Activated naive CD4-positive, alpha-beta T cell treated with anti-CD3 and anti-CD28 coated beads, Interleukin-2, amount 50 U/mL, for 72 hours (primary cell): ENCODE results near the gene ARMH1. TPM values are rescaled to one million over a fixed set of nuclear protein-coding genes. Genes with fewer than 3 reads are reported as not detected.
A peak's percentile ranks its signal among the peaks of the same experiment; 100 is the strongest.
"Not testable (repeated sequence)": the region's sequence is repeated elsewhere in the genome, so short reads cannot be mapped to it uniquely, and the experiment has no call there.

ENCODE experiments used
- ATAC-seq, 2 donors: fragments of 150-1000 bp; cut with Tn5 transposase; 2 replicates each; pipeline ENCODE4 v1.10.0; 2021; ENCODE audit warnings: mild to moderate bottlenecking in 2 of 2, moderate library complexity in 2 of 2
- DNase-seq, 2 donors: peaks; one replicate each; pipeline ENCODE4 v3.0.0; 2021 to 2022; ENCODE audit warnings: low spot score in 2 of 2
- H3K27ac Mint-ChIP-seq, 2 donors: one replicate each; pipeline ENCODE4 v1.8.0; 2022; ENCODE audit warnings: mild to moderate bottlenecking in 2 of 2, mixed read lengths in 2 of 2
- H3K36me3 Mint-ChIP-seq, 2 donors: one replicate each; pipeline ENCODE4 v1.8.0; 2022; ENCODE audit warnings: mixed read lengths in 2 of 2
- H3K9me3 Mint-ChIP-seq, 2 donors: one replicate each; pipeline ENCODE4 v1.8.0; 2022; ENCODE audit warnings: mixed read lengths in 2 of 2
- total RNA-seq, 2 donors: library from RNA; stranded (reverse); gene quantifications; one replicate each; pipeline ENCODE4 v1.2.3, GENCODE V29; 2022

Gene ARMH1
- total RNA-seq, 2 donors from 2014 or later, result 102 to 155 TPM

- peak; percentile 82 to 83 for ATAC-seq
- Mint-ChIP-seq H3K27ac (peak overlapping the region; percentile 97 to 100), H3K9me3 (no peaks in the 10 kb centered on the region), H3K36me3 (peaks cover 10 to 11% of the 10 kb centered on the region in 2 donors)
- peak; percentile 69 to 83 for DNase-seq
These were observed 47.2 kb downstream of the ARMH1 start for GRCh38 chr1:44721485-44722361.

GRCh38 chr1:44723064-44723463 is 48.5 kb downstream of the ARMH1 start:
- DNase-seq, result peak in 1 of 2 donors; percentile 47
- H3K9me3 Mint-ChIP-seq, result no peaks in the 10 kb centered on the region
- peaks cover 10 to 11% of the 10 kb centered on the region in 2 donors for H3K36me3 Mint-ChIP-seq
- peak in 1 of 2 donors; percentile 20 for ATAC-seq
- peak overlapping the region; percentile 97 to 100 for H3K27ac Mint-ChIP-seq

GRCh38 chr1:44723496-44724295 is 49.2 kb downstream of the ARMH1 start:
- DNase-seq (peak in 1 of 2 donors; percentile 48), ATAC-seq (peak in 1 of 2 donors; percentile 17)
- H3K36me3 Mint-ChIP-seq, result peaks cover 10 to 11% of the 10 kb centered on the region in 2 donors
- peak overlapping the region; percentile 97 to 100 for H3K27ac Mint-ChIP-seq
- no peaks in the 10 kb centered on the region for H3K9me3 Mint-ChIP-seq

- DNase-seq, result no peak
- Mint-ChIP-seq H3K9me3 (no peaks in the 10 kb centered on the region), H3K27ac (peak overlapping the region; percentile 97 to 100), H3K36me3 (peaks cover 10 to 11% of the 10 kb centered on the region in 2 donors)
- ATAC-seq, result no peak
These were observed 49.9 kb downstream of the ARMH1 start for GRCh38 chr1:44724296-44724954.

- Mint-ChIP-seq H3K9me3 (no peaks in the 10 kb centered on the region), H3K36me3 (peaks cover 10 to 11% of the 10 kb centered on the region in 2 donors), H3K27ac (peak overlapping the region; percentile 64 to 84)
- no peak for DNase-seq
- no peak for ATAC-seq
These were observed 50.6 kb downstream of the ARMH1 start for GRCh38 chr1:44724955-44725698.

GRCh38 chr1:44730741-44731512 is 56.4 kb downstream of the ARMH1 start, which contains the start of gene RNU5D-1:
Gene RNU5D-1, minus strand, starts transcription at chr1:44731170.
- H3K36me3 Mint-ChIP-seq, result no peaks in the 10 kb centered on the region

GRCh38 chr1:44733365-44733764 is 58.9 kb downstream of the ARMH1 start:
- no peaks in the 10 kb centered on the region for H3K36me3 Mint-ChIP-seq
- DNase-seq (no peak), ATAC-seq (no peak)
- no peak overlapping the region for H3K27ac Mint-ChIP-seq
- no peaks in the 10 kb centered on the region for H3K9me3 Mint-ChIP-seq

More at GRCh38 chr1:44730741-44731512, 56.4 kb downstream of the ARMH1 start, which contains the start of gene RNU5D-1:
- ATAC-seq, result peak; percentile 84
- H3K9me3 Mint-ChIP-seq, result no peaks in the 10 kb centered on the region
- peak; percentile 89 to 95 for DNase-seq
- H3K27ac Mint-ChIP-seq, result peak within 1 kb of the TSS; percentile 98 to 100

GRCh38 chr1:44733784-44734183 is 59.3 kb downstream of the ARMH1 start:
- Mint-ChIP-seq H3K36me3 (no peaks in the 10 kb centered on the region), H3K27ac (no peak overlapping the region)
- DNase-seq, result no peak

GRCh38 chr1:44735992-44736391 is 61.5 kb downstream of the ARMH1 start:
- Mint-ChIP-seq H3K36me3 (peaks cover 13 to 17% of the 10 kb centered on the region in 2 donors), H3K9me3 (no peaks in the 10 kb centered on the region), H3K27ac (no peak overlapping the region)
- no peak for ATAC-seq
- DNase-seq, result no peak

More at GRCh38 chr1:44733784-44734183, 59.3 kb downstream of the ARMH1 start:
- H3K9me3 Mint-ChIP-seq, result no peaks in the 10 kb centered on the region
- no peak for ATAC-seq

- peaks cover 26 to 35% of the 10 kb centered on the region in 2 donors for H3K36me3 Mint-ChIP-seq
- not testable (repeated sequence) for H3K9me3 Mint-ChIP-seq
These were observed 64.4 kb downstream of the ARMH1 start for GRCh38 chr1:44738953-44739306.

GRCh38 chr1:44739307-44740178 is 65.0 kb downstream of the ARMH1 start, which contains the start of gene KIF2C:
Gene KIF2C, plus strand, starts transcription at chr1:44739837. Its CDS starts 96 bp downstream, at chr1:44739933.
- ATAC-seq, result peak; percentile 96 to 100

More at GRCh38 chr1:44738953-44739306, 64.4 kb downstream of the ARMH1 start:
- not testable (repeated sequence) for ATAC-seq, DNase-seq
- H3K27ac Mint-ChIP-seq, result peak overlapping the region; percentile 87 to 91

GRCh38 chr1:44740179-44740617 is 65.7 kb downstream of the ARMH1 start:
- peak overlapping the region; percentile 91 to 97 for H3K27ac Mint-ChIP-seq
- H3K36me3 Mint-ChIP-seq, result peaks cover 26 to 42% of the 10 kb centered on the region in 2 donors
- DNase-seq, result no peak
- ATAC-seq, result no peak
- H3K9me3 Mint-ChIP-seq, result no peaks in the 10 kb centered on the region

More at GRCh38 chr1:44739307-44740178, 65.0 kb downstream of the ARMH1 start, which contains the start of gene KIF2C:
- DNase-seq, result peak; percentile 97 to 98
- Mint-ChIP-seq H3K36me3 (peaks cover 26 to 41% of the 10 kb centered on the region in 2 donors), H3K9me3 (no peaks in the 10 kb centered on the region), H3K27ac (peak within 1 kb of the TSS; percentile 91 to 97)

- ATAC-seq (no peak), DNase-seq (no peak)
- peaks cover 36 to 51% of the 10 kb centered on the region in 2 donors for H3K36me3 Mint-ChIP-seq
- H3K9me3 Mint-ChIP-seq, result no peaks in the 10 kb centered on the region
- H3K27ac Mint-ChIP-seq, result peak overlapping the region in 1 of 2 donors; percentile 47
These were observed 68.7 kb downstream of the ARMH1 start for GRCh38 chr1:44743211-44743610.

- Mint-ChIP-seq H3K36me3 (peaks cover 24 to 41% of the 10 kb centered on the region in 2 donors), H3K9me3 (no peaks in the 10 kb centered on the region), H3K27ac (no peak overlapping the region)
- DNase-seq (no peak), ATAC-seq (no peak)
These were observed 73.4 kb downstream of the ARMH1 start for GRCh38 chr1:44747878-44748277.
